Cardiac muscle cell (in vitro differentiated cells and primary cell): ENCODE measurements around the gene BRF1. TPM values are rescaled to one million over a fixed set of nuclear protein-coding genes. Genes with fewer than 3 reads are reported as not detected.
A peak's percentile ranks its signal among the peaks of the same experiment; 100 is the strongest.

Experiments used
- DNase-seq, 2 donors: peaks; one replicate each; pipeline versions ENCODE4 v3.0.0 to v3.0.0-alpha.2; 2010 to 2017; ENCODE audit warnings: low read depth in 1 of 2, low spot score in 1 of 2
- H3K27ac ChIP-seq: fragments of 200-600 bp; sonication (generic); 2 replicates; pipeline ENCODE4 v1.5.1; 2016
- H3K27me3 ChIP-seq: fragments of 200-600 bp; sonication (generic); 2 replicates; pipeline ENCODE4 v1.6.0; 2016; ENCODE audit warnings: control low read depth
- H3K36me3 ChIP-seq: fragments of 200-600 bp; sonication (generic); 2 replicates; pipeline ENCODE4 v1.5.1; 2016; ENCODE audit warnings: control low read depth
- H3K4me1 ChIP-seq: fragments of 200-600 bp; sonication (generic); 2 replicates; pipeline ENCODE4 v1.8.1; 2017; ENCODE audit warnings: low read depth, mild to moderate bottlenecking, mixed run types
- H3K4me3 ChIP-seq: fragments of 200-600 bp; sonication (generic); 2 replicates; pipeline ENCODE4 v1.5.1; 2016; ENCODE audit warnings: mild to moderate bottlenecking
- H3K9me3 ChIP-seq: fragments of 200-600 bp; sonication (generic); 2 replicates; pipeline ENCODE4 v1.5.1; 2017; ENCODE audit warnings: low read depth, mild to moderate bottlenecking, control low read depth
- CTCF ChIP-seq: IDR thresholded peaks from 2 replicates; pipeline ENCODE4 v1.5.1; 2012; ENCODE audit warnings: low read depth, mild to moderate bottlenecking, low read length
- polyA plus RNA-seq: library from polyadenylated mRNA; unstranded; fragments of >200 nt; fragmentation: Nextera tagmentation; extraction: Ambion mirVana; gene quantifications from 2 replicates; pipeline ENCODE4 v1.2.1, GENCODE V29; 2016
- total RNA-seq: library from RNA; depleted of rRNA; stranded (reverse); fragments of >200 nt; gene quantifications from 2 replicates; pipeline ENCODE4 v1.2.3, GENCODE V29; 2016

Gene BRF1
- total and polyA plus RNA-seq, 2 experiments from 2014 or later: 26.6 to 82.2 TPM

DNA sequence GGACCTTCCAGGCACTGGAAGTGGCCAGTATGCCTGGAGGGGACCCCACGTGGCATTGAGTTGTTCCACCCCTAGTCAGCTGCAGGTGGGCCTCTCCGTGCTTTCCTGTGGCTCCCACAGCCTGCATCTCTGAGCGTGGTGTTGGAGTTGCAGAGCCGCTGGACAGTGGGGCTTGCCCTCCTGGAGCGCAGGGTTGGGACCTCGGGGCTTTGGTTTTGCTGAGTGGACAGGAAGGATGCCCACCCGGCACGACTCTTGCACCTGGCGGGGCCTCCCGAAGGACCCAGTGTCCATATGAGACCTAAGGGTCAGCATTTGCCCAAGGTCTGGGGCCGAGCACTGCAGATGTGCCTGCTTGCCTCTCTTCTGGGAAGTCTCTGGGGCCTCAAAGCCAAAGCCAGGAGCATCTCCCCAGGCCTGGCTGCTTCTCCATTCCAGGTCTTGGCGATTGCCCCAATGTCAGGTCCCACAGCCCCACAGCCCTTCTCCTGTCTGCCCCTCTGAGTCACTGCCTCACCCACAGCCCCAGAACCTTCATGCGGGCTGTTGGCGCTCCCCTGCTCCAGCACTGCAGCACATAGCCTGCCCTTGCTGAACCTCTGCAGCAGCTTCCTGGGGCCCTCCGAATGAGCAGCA, 15.3 kb upstream of the BRF1 start:
- TF ChIP-seq CTCF: no peak
- no peaks in the 10 kb centered on the region for H3K9me3 ChIP-seq
- H3K27ac ChIP-seq: no peak overlapping the region
- no peaks in the 10 kb centered on the region for H3K36me3 ChIP-seq
- peak overlapping the region; percentile 62 for H3K4me3 ChIP-seq
- H3K4me1 ChIP-seq: peaks cover 9% of the 10 kb centered on the region
- DNase-seq: no peak
- H3K27me3 ChIP-seq: no peaks in the 10 kb centered on the region

GRCh38 chr14:105315211-105315721, 14.5 kb upstream of the BRF1 start:
- peak; percentile 36 to 44 for DNase-seq
- Histone ChIP-seq H3K27me3 (no peaks in the 10 kb centered on the region), H3K27ac (no peak overlapping the region), H3K36me3 (no peaks in the 10 kb centered on the region), H3K4me1 (peaks cover 9% of the 10 kb centered on the region), H3K4me3 (peak overlapping the region; percentile 62), H3K9me3 (no peaks in the 10 kb centered on the region)
- no peak for TF ChIP-seq CTCF

GRCh38 chr14:105314287-105315200, 13.7 kb upstream of the BRF1 start, which contains the start of gene PACS2:
Gene PACS2 (plus strand): TSS chr14:105314748. CDS start chr14:105314919, 171 bp downstream.
- peak; percentile 92 to 94 for DNase-seq
- Histone ChIP-seq H3K9me3 (no peaks in the 10 kb centered on the region), H3K4me3 (peak within 1 kb of the TSS; percentile 62), H3K27me3 (no peaks in the 10 kb centered on the region), H3K36me3 (no peaks in the 10 kb centered on the region), H3K27ac (peak within 1 kb of the TSS; percentile 49), H3K4me1 (peaks cover 9% of the 10 kb centered on the region)
- no peak for TF ChIP-seq CTCF

- H3K4me3 ChIP-seq: peak overlapping the region; percentile 52
- no peaks in the 10 kb centered on the region for H3K9me3 ChIP-seq
- TF ChIP-seq CTCF: no peak
- H3K27ac ChIP-seq: peak overlapping the region; percentile 49
- H3K36me3 ChIP-seq: no peaks in the 10 kb centered on the region
- no peaks in the 10 kb centered on the region for H3K27me3 ChIP-seq
- DNase-seq: peak; percentile 34 to 63
- H3K4me1 ChIP-seq: peaks cover 9% of the 10 kb centered on the region
These were observed 12.8 kb upstream of the BRF1 start for GRCh38 chr14:105313381-105314286.

DNA sequence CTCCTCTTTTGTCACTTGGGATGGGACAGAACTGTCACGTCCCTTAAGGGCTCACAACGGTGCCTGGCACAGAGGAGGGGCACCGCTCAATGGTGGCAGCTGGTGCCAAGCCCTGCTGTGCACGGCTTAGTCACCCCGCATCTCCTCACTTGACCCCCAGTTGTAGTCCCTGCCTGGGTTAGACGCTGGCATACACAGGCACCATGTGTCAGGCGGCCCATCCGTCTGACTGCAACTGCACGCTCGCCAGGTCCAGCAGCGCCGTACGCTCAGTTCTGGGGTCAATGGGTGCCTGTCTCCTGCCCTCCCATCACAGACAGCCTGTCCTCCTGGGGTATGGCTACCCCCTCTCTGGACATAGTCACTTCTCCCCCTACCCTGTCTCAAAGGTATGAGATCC, 12.2 kb upstream of the BRF1 start:
- peak overlapping the region; percentile 49 for H3K27ac ChIP-seq
- peaks cover 9% of the 10 kb centered on the region for H3K4me1 ChIP-seq
- H3K9me3 ChIP-seq: no peaks in the 10 kb centered on the region
- no peak for DNase-seq
- no peak for TF ChIP-seq CTCF
- no peak overlapping the region for H3K4me3 ChIP-seq
- H3K27me3 ChIP-seq: no peaks in the 10 kb centered on the region
- no peaks in the 10 kb centered on the region for H3K36me3 ChIP-seq
